Neuron (in vitro differentiated cells): ENCODE results near the gene RUNX3.

Experiments
- H2AFZ ChIP-seq: one replicate; pipeline ENCODE4 v1.6.1; 2013; ENCODE audit warnings: low read depth, mild to moderate bottlenecking, inconsistent platforms, low read length, moderate library complexity
- H3K27me3 ChIP-seq: one replicate; pipeline ENCODE4 v1.6.1; 2013; ENCODE audit warnings: low read length; ENCODE audit not compliant: insufficient read depth
- H3K36me3 ChIP-seq: one replicate; pipeline ENCODE4 v1.6.1; 2013; ENCODE audit warnings: low read length; ENCODE audit not compliant: insufficient read depth
- H3K4me1 ChIP-seq: one replicate; pipeline ENCODE4 v1.6.1; 2013; ENCODE audit warnings: low read length; ENCODE audit not compliant: insufficient read depth
- H3K4me3 ChIP-seq: 2 replicates; pipeline ENCODE4 v1.5.1; 2013; ENCODE audit warnings: mild to moderate bottlenecking, low read length, moderate library complexity
- H3K9me3 ChIP-seq: one replicate; pipeline ENCODE4 v1.6.1; 2013; ENCODE audit warnings: low read length

The RUNX3 gene

GRCh38 chr1:24890887-24891286 is 39.2 kb downstream of the RUNX3 start:
- H3K36me3 ChIP-seq = no peaks in the 10 kb centered on the region
- H2AFZ ChIP-seq = no peak overlapping the region
- no peaks in the 10 kb centered on the region for H3K9me3 ChIP-seq

GRCh38 chr1:24888971-24889676 is 41.0 kb downstream of the RUNX3 start:
- no peaks in the 10 kb centered on the region for H3K36me3 ChIP-seq
- no peak overlapping the region for H3K4me3 ChIP-seq
- no peak overlapping the region for H2AFZ ChIP-seq
- no peaks in the 10 kb centered on the region for H3K4me1 ChIP-seq
- no peaks in the 10 kb centered on the region for H3K9me3 ChIP-seq
- H3K27me3 ChIP-seq = no peaks in the 10 kb centered on the region

More at GRCh38 chr1:24890887-24891286, 39.2 kb downstream of the RUNX3 start:
- H3K4me1 ChIP-seq = no peaks in the 10 kb centered on the region
- H3K27me3 ChIP-seq = no peaks in the 10 kb centered on the region
- no peak overlapping the region for H3K4me3 ChIP-seq

- no peaks in the 10 kb centered on the region for H3K36me3 ChIP-seq
- no peaks in the 10 kb centered on the region for H3K4me1 ChIP-seq
- no peak overlapping the region for H2AFZ ChIP-seq
- no peaks in the 10 kb centered on the region for H3K27me3 ChIP-seq
- H3K4me3 ChIP-seq = no peak overlapping the region
- H3K9me3 ChIP-seq = no peaks in the 10 kb centered on the region
Observed at GRCh38 chr1:24888061-24888970, 41.8 kb downstream of the RUNX3 start.

- no peaks in the 10 kb centered on the region for H3K36me3 ChIP-seq
- H3K27me3 ChIP-seq = no peaks in the 10 kb centered on the region
- H3K4me1 ChIP-seq = no peaks in the 10 kb centered on the region
- H2AFZ ChIP-seq = no peak overlapping the region
- H3K4me3 ChIP-seq = no peak overlapping the region
- H3K9me3 ChIP-seq = no peaks in the 10 kb centered on the region
Observed at GRCh38 chr1:24886241-24886640, 43.8 kb downstream of the RUNX3 start.

GRCh38 chr1:24884751-24885150 is 45.3 kb downstream of the RUNX3 start:
- Histone ChIP-seq H3K27me3 (no peaks in the 10 kb centered on the region), H3K9me3 (no peaks in the 10 kb centered on the region), H2AFZ (no peak overlapping the region), H3K4me3 (no peak overlapping the region), H3K4me1 (no peaks in the 10 kb centered on the region), H3K36me3 (no peaks in the 10 kb centered on the region)

- H3K36me3 ChIP-seq = no peaks in the 10 kb centered on the region
Observed at GRCh38 chr1:24881034-24881433, 49.0 kb downstream of the RUNX3 start.

GRCh38 chr1:24878775-24879742 is 51.0 kb downstream of the RUNX3 start:
- Histone ChIP-seq H2AFZ (no peak overlapping the region), H3K36me3 (no peaks in the 10 kb centered on the region), H3K9me3 (no peaks in the 10 kb centered on the region), H3K4me1 (no peaks in the 10 kb centered on the region), H3K4me3 (no peak overlapping the region), H3K27me3 (peaks cover 5% of the 10 kb centered on the region)

More at GRCh38 chr1:24881034-24881433, 49.0 kb downstream of the RUNX3 start:
- Histone ChIP-seq H3K9me3 (no peaks in the 10 kb centered on the region), H2AFZ (no peak overlapping the region), H3K4me3 (no peak overlapping the region), H3K4me1 (no peaks in the 10 kb centered on the region), H3K27me3 (no peaks in the 10 kb centered on the region)

- Histone ChIP-seq H3K36me3 (no peaks in the 10 kb centered on the region), H3K9me3 (no peaks in the 10 kb centered on the region), H3K4me1 (no peaks in the 10 kb centered on the region), H2AFZ (no peak overlapping the region), H3K27me3 (peaks cover 5% of the 10 kb centered on the region), H3K4me3 (no peak overlapping the region)
Observed at GRCh38 chr1:24878045-24878444, 52.0 kb downstream of the RUNX3 start.

GRCh38 chr1:24875991-24876506 is 54.0 kb downstream of the RUNX3 start:
- H3K36me3 ChIP-seq = no peaks in the 10 kb centered on the region

GRCh38 chr1:24875257-24875656 is 54.8 kb downstream of the RUNX3 start:
- Histone ChIP-seq H3K4me1 (no peaks in the 10 kb centered on the region), H3K4me3 (no peak overlapping the region), H2AFZ (no peak overlapping the region), H3K36me3 (no peaks in the 10 kb centered on the region), H3K27me3 (peaks cover 7% of the 10 kb centered on the region), H3K9me3 (no peaks in the 10 kb centered on the region)

More at GRCh38 chr1:24875991-24876506, 54.0 kb downstream of the RUNX3 start:
- Histone ChIP-seq H2AFZ (no peak overlapping the region), H3K4me3 (no peak overlapping the region), H3K9me3 (no peaks in the 10 kb centered on the region), H3K4me1 (no peaks in the 10 kb centered on the region), H3K27me3 (peaks cover 7% of the 10 kb centered on the region)

- Histone ChIP-seq H3K4me3 (no peak overlapping the region), H3K9me3 (no peaks in the 10 kb centered on the region), H3K4me1 (no peaks in the 10 kb centered on the region), H2AFZ (no peak overlapping the region), H3K27me3 (peaks cover 7% of the 10 kb centered on the region), H3K36me3 (no peaks in the 10 kb centered on the region)
Observed at GRCh38 chr1:24874611-24875234, 55.4 kb downstream of the RUNX3 start.

GRCh38 chr1:24874056-24874455 is 56.0 kb downstream of the RUNX3 start:
- Histone ChIP-seq H3K9me3 (no peaks in the 10 kb centered on the region), H3K4me1 (no peaks in the 10 kb centered on the region), H3K36me3 (no peaks in the 10 kb centered on the region), H3K27me3 (peaks cover 7% of the 10 kb centered on the region), H2AFZ (no peak overlapping the region), H3K4me3 (no peak overlapping the region)
